H9 (cell line): ENCODE measurements around the gene SEMA5A. TPM values are rescaled to one million over a fixed set of nuclear protein-coding genes. Genes with fewer than 3 reads are reported as not detected.

Source experiments
- DNase-seq: peaks from one replicate; pipeline ENCODE4 v3.0.0-alpha.2; 2017
- H2AFZ ChIP-seq: one replicate; pipeline ENCODE4 v1.6.1; 2013; ENCODE audit warnings: mild to moderate bottlenecking, low read length, control low read depth, moderate library complexity
- H2AK5ac ChIP-seq: 2 replicates; pipeline ENCODE4 v1.6.1; 2013; ENCODE audit warnings: low read length, control low read depth, mixed read lengths; ENCODE audit not compliant: insufficient read length
- H2BK120ac ChIP-seq: one replicate; pipeline ENCODE4 v1.6.1; 2013; ENCODE audit warnings: low read depth, mild to moderate bottlenecking, low read length, control low read depth, inconsistent platforms; ENCODE audit not compliant: poor library complexity, severe bottlenecking
- H2BK12ac ChIP-seq: 2 replicates; pipeline ENCODE4 v1.6.1; 2013; ENCODE audit warnings: low read length, control low read depth, mixed read lengths, low read depth; ENCODE audit not compliant: insufficient read length
- H2BK15ac ChIP-seq: 2 replicates; pipeline ENCODE4 v1.6.1; 2013; ENCODE audit warnings: low read depth, low read length, control low read depth
- H2BK20ac ChIP-seq: one replicate; pipeline ENCODE4 v1.6.1; 2013; ENCODE audit warnings: low read depth, mild to moderate bottlenecking, low read length, control low read depth, inconsistent platforms; ENCODE audit not compliant: poor library complexity, severe bottlenecking
- H2BK5ac ChIP-seq: 2 replicates; pipeline ENCODE4 v1.6.1; 2013; ENCODE audit warnings: low read length, control low read depth, mixed read lengths; ENCODE audit not compliant: insufficient read length
- H3K14ac ChIP-seq: 2 replicates; pipeline ENCODE4 v1.6.1; 2013; ENCODE audit warnings: low read length, control low read depth; ENCODE audit not compliant: insufficient read depth
- H3K18ac ChIP-seq: 2 replicates; pipeline ENCODE4 v1.6.1; 2013; ENCODE audit warnings: low read depth, mild to moderate bottlenecking, mixed read lengths, low read length, control low read depth; ENCODE audit not compliant: insufficient read length
- H3K23ac ChIP-seq: 2 replicates; pipeline ENCODE4 v1.6.1; 2013; ENCODE audit warnings: low read length, control low read depth, mixed read lengths, low read depth; ENCODE audit not compliant: insufficient read length
- H3K23me2 ChIP-seq: 2 replicates; pipeline ENCODE4 v1.6.1; 2013; ENCODE audit warnings: low read depth, mild to moderate bottlenecking, mixed read lengths, low read length, control low read depth; ENCODE audit not compliant: insufficient read length, poor library complexity, severe bottlenecking
- H3K27ac ChIP-seq: 2 replicates; pipeline ENCODE4 v1.5.1; 2013; ENCODE audit warnings: low read length, control low read depth, mixed read lengths, low read depth; ENCODE audit not compliant: insufficient read length
- H3K27me3 ChIP-seq: 2 replicates; pipeline ENCODE4 v1.6.1; 2013; ENCODE audit warnings: low read length, control low read depth, inconsistent platforms; ENCODE audit not compliant: insufficient read depth
- H3K4ac ChIP-seq: 2 replicates; pipeline ENCODE4 v1.6.1; 2013; ENCODE audit warnings: low read depth, mild to moderate bottlenecking, control low read depth, inconsistent platforms, low read length, moderate library complexity
- H3K4me1 ChIP-seq: 2 replicates; pipeline ENCODE4 v1.6.1; 2013; ENCODE audit warnings: low read length, control low read depth, inconsistent platforms; ENCODE audit not compliant: insufficient read depth
- H3K4me2 ChIP-seq: 2 replicates; pipeline ENCODE4 v1.6.1; 2013; ENCODE audit warnings: low read length, control low read depth, mixed read lengths; ENCODE audit not compliant: insufficient read length, insufficient read depth
- H3K56ac ChIP-seq: 2 replicates; pipeline ENCODE4 v1.6.1; 2013; ENCODE audit warnings: low read depth, mild to moderate bottlenecking, mixed read lengths, low read length, control low read depth; ENCODE audit not compliant: insufficient read length
- H3K79me1 ChIP-seq: 2 replicates; pipeline ENCODE4 v1.6.1; 2013; ENCODE audit warnings: low read depth, mild to moderate bottlenecking, moderate library complexity, low read length, control low read depth, inconsistent platforms; ENCODE audit not compliant: insufficient read depth, poor library complexity, severe bottlenecking
- H3K79me2 ChIP-seq: 2 replicates; pipeline ENCODE4 v1.6.1; 2013; ENCODE audit warnings: low read length, control low read depth, inconsistent platforms; ENCODE audit not compliant: insufficient read depth
- H3K9ac ChIP-seq: 2 replicates; pipeline ENCODE4 v1.6.1; 2013; ENCODE audit warnings: low read length, control low read depth, mixed read lengths; ENCODE audit not compliant: insufficient read length; ENCODE audit errors: extremely low read depth
- H3K9me3 ChIP-seq: one replicate; pipeline ENCODE4 v1.6.1; 2013; ENCODE audit warnings: low read depth, low read length, inconsistent platforms; ENCODE audit not compliant: control insufficient read depth
- H3T11ph ChIP-seq: one replicate; pipeline ENCODE4 v1.6.1; 2013; ENCODE audit warnings: mild to moderate bottlenecking, low read length, control low read depth, inconsistent platforms
- H4K20me1 ChIP-seq: one replicate; pipeline ENCODE4 v1.6.1; 2013; ENCODE audit not compliant: control insufficient read depth, insufficient read length, insufficient read depth
- H4K5ac ChIP-seq: 2 replicates; pipeline ENCODE4 v1.6.1; 2013; ENCODE audit warnings: low read depth, mild to moderate bottlenecking, mixed read lengths, low read length, control low read depth; ENCODE audit not compliant: insufficient read length
- H4K8ac ChIP-seq: replicated peaks from 2 replicates; pipeline ENCODE4 v1.6.1; 2013; ENCODE audit warnings: low read length, control low read depth, mixed read lengths, low read depth; ENCODE audit not compliant: insufficient read length
- H4K91ac ChIP-seq: 2 replicates; pipeline ENCODE4 v1.6.1; 2013; ENCODE audit warnings: low read depth, mild to moderate bottlenecking, moderate library complexity, mixed read lengths, low read length, control low read depth; ENCODE audit not compliant: insufficient read length
- H3K27ac Mint-ChIP-seq, 3 experiments: 2 replicates in 2 of 3; 3 replicates in 1 of 3; pipeline ENCODE4 v1.8.0; 2020 to 2021; ENCODE audit warnings: mixed read lengths in 3 of 3, mild to moderate bottlenecking in 1 of 3, moderate library complexity in 1 of 3
- H3K27me3 Mint-ChIP-seq: 2 replicates; pipeline ENCODE4 v1.8.0; 2021; ENCODE audit warnings: low read depth, mild to moderate bottlenecking, moderate library complexity, mixed read lengths
- H3K36me3 Mint-ChIP-seq, 3 experiments: 2 replicates in 2 of 3; 3 replicates in 1 of 3; pipeline ENCODE4 v1.8.0; 2020 to 2021; ENCODE audit warnings: low read depth in 3 of 3, mixed read lengths in 3 of 3; ENCODE audit not compliant: insufficient read depth in 1 of 3
- H3K4me1 Mint-ChIP-seq, 2 experiments: 2 replicates each; pipeline ENCODE4 v1.8.0; 2020; ENCODE audit warnings: mixed read lengths in 2 of 2
- H3K4me3 Mint-ChIP-seq, 2 experiments: 2 replicates in 1 of 2; 3 replicates in 1 of 2; pipeline ENCODE4 v1.8.0; 2020 to 2021; ENCODE audit warnings: mild to moderate bottlenecking in 2 of 2, mixed read lengths in 2 of 2, moderate library complexity in 1 of 2
- H3K9me3 Mint-ChIP-seq, 2 experiments: 2 replicates in 1 of 2; 3 replicates in 1 of 2; pipeline ENCODE4 v1.8.0; 2020; ENCODE audit warnings: mild to moderate bottlenecking in 2 of 2, mixed read lengths in 2 of 2, moderate library complexity in 1 of 2
- WGBS: extraction: QIAGEN DNeasy Blood & Tissue Kit; methylation state at CpG from one replicate; pipeline ENCODE4 v1.1.7; 2013; ENCODE audit warnings: missing lambda C conversion rate, low lambda C conversion rate, mixed read lengths; ENCODE audit not compliant: insufficient read length; ENCODE audit errors: extremely low coverage; 5-methylcytosine and 5-hydroxymethylcytosine counted together
- total RNA-seq: library from RNA; stranded (reverse); gene quantifications from 2 replicates; pipeline ENCODE4 v1.2.1, GENCODE V29; 2021
- TF ChIP-seq, protein P1 (sequence below): fragments of 200-600 bp; sonication (generic); conservative IDR thresholded peaks from 3 replicates; pipeline ENCODE4 v1.8.0; 2021; ENCODE audit warnings: antibody characterized with exemption, mild to moderate bottlenecking

SEMA5A gene
- total RNA-seq, 1 experiment from 2014 or later = 4.3 TPM

DNA sequence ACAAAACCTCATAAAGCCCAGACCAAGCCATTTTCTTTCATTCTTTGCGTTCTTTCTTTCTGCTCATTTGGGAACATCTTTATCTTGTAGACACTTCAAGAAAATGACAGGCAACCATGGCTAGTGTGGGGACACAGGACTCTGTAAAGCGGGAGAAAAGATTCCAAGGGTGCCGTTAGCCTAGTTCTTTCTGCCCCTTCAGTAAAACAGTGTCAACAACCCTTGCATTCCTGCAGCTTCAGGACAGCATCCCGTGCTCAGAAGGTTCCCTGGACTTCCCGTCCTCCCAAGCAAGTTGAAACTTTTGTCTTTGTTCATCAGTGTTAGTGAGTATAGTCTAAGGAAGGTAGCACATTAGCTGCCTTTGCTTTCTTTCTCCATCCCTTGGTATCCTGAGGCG, 42.4 kb upstream of the SEMA5A start:
- Histone ChIP-seq H4K5ac (no peak overlapping the region), H3K79me2 (no peaks in the 10 kb centered on the region), H3K23me2 (no peaks in the 10 kb centered on the region), H3K9ac (no peak overlapping the region), H4K20me1 (no peaks in the 10 kb centered on the region), H2AFZ (no peak overlapping the region), H3K27me3 (no peaks in the 10 kb centered on the region), H3K4ac (no peak overlapping the region), H3T11ph (no peak overlapping the region), H3K9me3 (no peaks in the 10 kb centered on the region), H3K14ac (no peak overlapping the region), H3K23ac (no peak overlapping the region), H2BK5ac (no peak overlapping the region), H3K18ac (no peak overlapping the region), H4K8ac (no peak overlapping the region), H3K27ac (no peak overlapping the region), H3K4me2 (no peak overlapping the region), H2BK12ac (no peak overlapping the region), H2BK120ac (no peak overlapping the region), H2BK15ac (no peak overlapping the region), H3K79me1 (no peaks in the 10 kb centered on the region), H3K56ac (no peak overlapping the region), H2AK5ac (no peak overlapping the region), H4K91ac (no peak overlapping the region), H3K4me1 (no peaks in the 10 kb centered on the region), H2BK20ac (no peak overlapping the region)
- TF ChIP-seq, protein P1, sequence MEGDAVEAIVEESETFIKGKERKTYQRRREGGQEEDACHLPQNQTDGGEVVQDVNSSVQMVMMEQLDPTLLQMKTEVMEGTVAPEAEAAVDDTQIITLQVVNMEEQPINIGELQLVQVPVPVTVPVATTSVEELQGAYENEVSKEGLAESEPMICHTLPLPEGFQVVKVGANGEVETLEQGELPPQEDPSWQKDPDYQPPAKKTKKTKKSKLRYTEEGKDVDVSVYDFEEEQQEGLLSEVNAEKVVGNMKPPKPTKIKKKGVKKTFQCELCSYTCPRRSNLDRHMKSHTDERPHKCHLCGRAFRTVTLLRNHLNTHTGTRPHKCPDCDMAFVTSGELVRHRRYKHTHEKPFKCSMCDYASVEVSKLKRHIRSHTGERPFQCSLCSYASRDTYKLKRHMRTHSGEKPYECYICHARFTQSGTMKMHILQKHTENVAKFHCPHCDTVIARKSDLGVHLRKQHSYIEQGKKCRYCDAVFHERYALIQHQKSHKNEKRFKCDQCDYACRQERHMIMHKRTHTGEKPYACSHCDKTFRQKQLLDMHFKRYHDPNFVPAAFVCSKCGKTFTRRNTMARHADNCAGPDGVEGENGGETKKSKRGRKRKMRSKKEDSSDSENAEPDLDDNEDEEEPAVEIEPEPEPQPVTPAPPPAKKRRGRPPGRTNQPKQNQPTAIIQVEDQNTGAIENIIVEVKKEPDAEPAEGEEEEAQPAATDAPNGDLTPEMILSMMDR = no peak
- no CpG with 5 or more reads among the region's 6 CpGs for WGBS
- Mint-ChIP-seq H3K27ac (no peak overlapping the region; a peak in 1 of 7 replicates), H3K4me3 (no peak overlapping the region), H3K4me1 (no peaks in the 10 kb centered on the region), H3K27me3 (peaks cover 4% of the 10 kb centered on the region; the same call in 1 of the 2 replicates), H3K9me3 (no peaks in the 10 kb centered on the region), H3K36me3 (no peaks in the 10 kb centered on the region)
- DNase-seq = no peak
